Measurements from ENCODE around the gene PRDM10. TPM values are rescaled to one million over a fixed set of nuclear protein-coding genes. Genes with fewer than 3 reads are reported as not detected.

The PRDM10 gene
- total and polyA plus RNA-seq, 12 donors, result 0.75 to 5.4 (median 3.5) TPM

- ATAC-seq (no peak), DNase-seq (no peak)
- H3K27me3 ChIP-seq, result no peaks in the 10 kb centered on the region
- H3K4me1 ChIP-seq, result no peaks in the 10 kb centered on the region
- H3K9me3 ChIP-seq, result no peaks in the 10 kb centered on the region
- intact Hi-C loops (cut with DNase I), result no loop called here
- TF ChIP-seq CTCF (IDR thresholded peaks at IDR 0.05), result no peak
- no peak overlapping the region for H3K4me3 ChIP-seq
- no peak overlapping the region for H3K27ac ChIP-seq
- WGBS, 2 donors, result 90 to 91% methylated on average over 4 of the region's 4 CpGs
- peaks cover 0 to 51% (median 9%) of the 10 kb centered on the region in 9 donors for H3K36me3 ChIP-seq
Measured at GRCh38 chr11:129939510-129939909, 63.1 kb downstream of the PRDM10 start.

GRCh38 chr11:129938764-129939163 lies 63.9 kb downstream of the PRDM10 start:
- intact Hi-C loops (cut with DNase I), result no loop called here
- H3K9me3 ChIP-seq, result no peaks in the 10 kb centered on the region
- TF ChIP-seq CTCF (IDR thresholded peaks at IDR 0.05), result no peak
- DNase-seq (no peak), ATAC-seq (no peak)
- peaks cover 0 to 55% (median 9%) of the 10 kb centered on the region in 9 donors for H3K36me3 ChIP-seq
- H3K27ac ChIP-seq, result no peak overlapping the region
- H3K27me3 ChIP-seq, result no peaks in the 10 kb centered on the region
- H3K4me3 ChIP-seq, result no peak overlapping the region
- no peaks in the 10 kb centered on the region for H3K4me1 ChIP-seq
- 83 to 92% methylated on average over 5 of the region's 5 CpGs for WGBS, 2 donors

- H3K27me3 ChIP-seq, result no peaks in the 10 kb centered on the region
- TF ChIP-seq CTCF (IDR thresholded peaks at IDR 0.05), result no peak
- intact Hi-C loops (cut with DNase I), result no loop called here
- no peaks in the 10 kb centered on the region for H3K4me1 ChIP-seq
- 79 to 80% methylated on average over 4 of the region's 4 CpGs for WGBS, 2 donors
- H3K36me3 ChIP-seq, result peaks cover 0 to 46% (median 9%) of the 10 kb centered on the region in 9 donors
- no peak overlapping the region for H3K27ac ChIP-seq
- DNase-seq (no peak), ATAC-seq (no peak)
- no peaks in the 10 kb centered on the region for H3K9me3 ChIP-seq
- no peak overlapping the region for H3K4me3 ChIP-seq
Measured at GRCh38 chr11:129937592-129938238, 64.9 kb downstream of the PRDM10 start.

- intact Hi-C loops (cut with DNase I), result no loop called here
- Histone ChIP-seq H3K27me3 (no peaks in the 10 kb centered on the region), H3K4me1 (peaks cover 0 to 4% (median 0%) of the 10 kb centered on the region in 9 donors), H3K4me3 (no peak overlapping the region), H3K9me3 (no peaks in the 10 kb centered on the region), H3K27ac (no peak overlapping the region), H3K36me3 (peaks cover 0 to 42% (median 5%) of the 10 kb centered on the region in 9 donors)
- TF ChIP-seq CTCF (IDR thresholded peaks at IDR 0.05), result no peak
- ATAC-seq (no peak), DNase-seq (no peak)
- 79 to 84% methylated on average over 3 of the region's 3 CpGs for WGBS, 2 donors
Measured at GRCh38 chr11:129935723-129936122, 66.9 kb downstream of the PRDM10 start.

All from heart right ventricle (tissue), 16 donors.